ENCODE results near the gene PRKN. TPM values are rescaled to one million over a fixed set of nuclear protein-coding genes. Genes with fewer than 3 reads are reported as not detected.

Gene PRKN
- total RNA-seq, 1 donor from 2014 or later, result 7.0 TPM

- H3K9me3 Mint-ChIP-seq (ENCODE audit: unreplicated experiment), result no peaks in the 10 kb centered on the region
- no peak for TF ChIP-seq CTCF (IDR thresholded peaks at IDR 0.05; ENCODE audit: partially characterized antibody, unreplicated experiment)
- peaks cover 2% of the 10 kb centered on the region for H3K4me1 Mint-ChIP-seq (ENCODE audit: low read depth, unreplicated experiment)
- no peak overlapping the region for H3K27ac Mint-ChIP-seq (ENCODE audit: unreplicated experiment)
- no peak overlapping the region for H3K4me3 Mint-ChIP-seq (ENCODE audit: unreplicated experiment)
- no peaks in the 10 kb centered on the region for H3K36me3 Mint-ChIP-seq (ENCODE audit: unreplicated experiment)
- no peak for DNase-seq
- no peaks in the 10 kb centered on the region for H3K27me3 Mint-ChIP-seq (ENCODE audit: unreplicated experiment)
These were observed 983.1 kb downstream of the PRKN start for GRCh38 chr6:161744211-161745067.

- Mint-ChIP-seq H3K4me3 (ENCODE audit: unreplicated experiment) (no peak overlapping the region), H3K27me3 (ENCODE audit: unreplicated experiment) (no peaks in the 10 kb centered on the region), H3K27ac (ENCODE audit: unreplicated experiment) (no peak overlapping the region), H3K9me3 (ENCODE audit: unreplicated experiment) (no peaks in the 10 kb centered on the region), H3K36me3 (ENCODE audit: unreplicated experiment) (no peaks in the 10 kb centered on the region), H3K4me1 (ENCODE audit: low read depth, unreplicated experiment) (peaks cover 2% of the 10 kb centered on the region)
- TF ChIP-seq CTCF (IDR thresholded peaks at IDR 0.05; ENCODE audit: partially characterized antibody, unreplicated experiment), result no peak
- no peak for DNase-seq
These were observed 983.9 kb downstream of the PRKN start for GRCh38 chr6:161743509-161744178.

GRCh38 chr6:161740486-161740885, 987.1 kb downstream of the PRKN start:
- H3K27ac Mint-ChIP-seq (ENCODE audit: unreplicated experiment), result no peak overlapping the region

GRCh38 chr6:161736781-161737292, 990.7 kb downstream of the PRKN start:
- Mint-ChIP-seq H3K27me3 (ENCODE audit: unreplicated experiment) (no peaks in the 10 kb centered on the region), H3K4me1 (ENCODE audit: low read depth, unreplicated experiment) (peaks cover 1% of the 10 kb centered on the region), H3K27ac (ENCODE audit: unreplicated experiment) (no peak overlapping the region), H3K9me3 (ENCODE audit: unreplicated experiment) (peaks cover 2% of the 10 kb centered on the region), H3K4me3 (ENCODE audit: unreplicated experiment) (no peak overlapping the region), H3K36me3 (ENCODE audit: unreplicated experiment) (no peaks in the 10 kb centered on the region)
- no peak for DNase-seq
- TF ChIP-seq CTCF (IDR thresholded peaks at IDR 0.05; ENCODE audit: partially characterized antibody, unreplicated experiment), result no peak

More at GRCh38 chr6:161740486-161740885, 987.1 kb downstream of the PRKN start:
- Mint-ChIP-seq H3K4me3 (ENCODE audit: unreplicated experiment) (no peak overlapping the region), H3K9me3 (ENCODE audit: unreplicated experiment) (peaks cover 2% of the 10 kb centered on the region), H3K36me3 (ENCODE audit: unreplicated experiment) (no peaks in the 10 kb centered on the region), H3K27me3 (ENCODE audit: unreplicated experiment) (no peaks in the 10 kb centered on the region), H3K4me1 (ENCODE audit: low read depth, unreplicated experiment) (peaks cover 2% of the 10 kb centered on the region)
- TF ChIP-seq CTCF (IDR thresholded peaks at IDR 0.05; ENCODE audit: partially characterized antibody, unreplicated experiment), result no peak
- DNase-seq, result no peak
